Ishikawa (cell line): ENCODE measurements around the gene PRKAR2B.

ENCODE experiments used
- CEBPB ChIP-seq: IDR thresholded peaks from 2 replicates; pipeline ENCODE4 v1.6.1; 2012
- CREB1 ChIP-seq: IDR thresholded peaks from 2 replicates; pipeline ENCODE4 v1.6.1; 2012; ENCODE audit warnings: low read depth
- EGR1 ChIP-seq: IDR thresholded peaks from 2 replicates; pipeline ENCODE4 v1.6.1; 2012
- EP300 ChIP-seq: IDR thresholded peaks from 2 replicates; pipeline ENCODE4 v1.6.1; 2012; ENCODE audit warnings: borderline replicate concordance
- FOXM1 ChIP-seq: IDR thresholded peaks from 2 replicates; pipeline ENCODE4 v1.6.1; 2012; ENCODE audit warnings: low read depth, borderline replicate concordance
- NFIC ChIP-seq: IDR thresholded peaks from 2 replicates; pipeline ENCODE4 v1.6.1; 2012
- RAD21 ChIP-seq: IDR thresholded peaks from 2 replicates; pipeline ENCODE4 v1.6.1; 2012; ENCODE audit warnings: low read depth
- TAF1 ChIP-seq: IDR thresholded peaks from 2 replicates; pipeline ENCODE4 v1.6.1; 2012; ENCODE audit warnings: low read depth, mild to moderate bottlenecking
- TCF12 ChIP-seq: IDR thresholded peaks from 2 replicates; pipeline ENCODE4 v1.6.1; 2012; ENCODE audit warnings: low read depth
- TEAD4 ChIP-seq: IDR thresholded peaks from 2 replicates; pipeline ENCODE4 v1.6.1; 2012
- YY1 ChIP-seq: IDR thresholded peaks from 2 replicates; pipeline ENCODE4 v1.6.1; 2012; ENCODE audit warnings: low read depth
- ZBTB7A ChIP-seq: IDR thresholded peaks from 2 replicates; pipeline ENCODE4 v1.6.1; 2012; ENCODE audit warnings: low read depth
- TF ChIP-seq, protein P1 (sequence below): IDR thresholded peaks from 2 replicates; pipeline ENCODE4 v1.6.1; 2012
- TF ChIP-seq, protein P2 (sequence below): IDR thresholded peaks from 2 replicates; pipeline ENCODE4 v1.6.1; 2012
- TF ChIP-seq, protein P3 (sequence below): IDR thresholded peaks from 2 replicates; pipeline ENCODE4 v1.6.1; 2012; ENCODE audit warnings: low read depth, mild to moderate bottlenecking

The PRKAR2B gene

DNA sequence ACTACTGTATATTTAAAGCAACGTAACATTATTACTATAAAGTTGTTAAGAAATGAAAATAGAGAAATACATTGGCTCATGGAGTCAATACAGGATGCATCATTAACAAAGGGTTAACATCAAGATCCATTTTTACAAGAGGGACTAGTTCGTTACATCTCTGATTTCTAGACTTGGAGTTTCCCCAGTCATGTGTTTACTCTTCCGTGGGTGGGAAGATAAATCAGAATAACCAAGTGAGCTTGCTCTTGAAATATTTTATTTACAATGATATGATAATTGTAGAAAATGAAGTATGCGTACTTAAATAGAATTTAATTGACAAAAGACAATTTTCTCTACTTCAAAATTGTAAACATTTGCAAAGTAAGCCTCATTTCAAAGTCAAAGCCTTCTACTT lies 1.0 kb upstream of the PRKAR2B start:
- TF ChIP-seq NFIC (no peak), TEAD4 (no peak), FOXM1 (no peak), TCF12 (no peak), YY1 (no peak), CREB1 (no peak), TAF1 (no peak), CEBPB (no peak), ZBTB7A (no peak), EGR1 (no peak), EP300 (no peak), RAD21 (no peak)
- TF ChIP-seq, protein P1, sequence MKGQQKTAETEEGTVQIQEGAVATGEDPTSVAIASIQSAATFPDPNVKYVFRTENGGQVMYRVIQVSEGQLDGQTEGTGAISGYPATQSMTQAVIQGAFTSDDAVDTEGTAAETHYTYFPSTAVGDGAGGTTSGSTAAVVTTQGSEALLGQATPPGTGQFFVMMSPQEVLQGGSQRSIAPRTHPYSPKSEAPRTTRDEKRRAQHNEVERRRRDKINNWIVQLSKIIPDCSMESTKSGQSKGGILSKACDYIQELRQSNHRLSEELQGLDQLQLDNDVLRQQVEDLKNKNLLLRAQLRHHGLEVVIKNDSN = no peak
- TF ChIP-seq, protein P2, sequence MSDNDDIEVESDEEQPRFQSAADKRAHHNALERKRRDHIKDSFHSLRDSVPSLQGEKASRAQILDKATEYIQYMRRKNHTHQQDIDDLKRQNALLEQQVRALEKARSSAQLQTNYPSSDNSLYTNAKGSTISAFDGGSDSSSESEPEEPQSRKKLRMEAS = no peak

DNA sequence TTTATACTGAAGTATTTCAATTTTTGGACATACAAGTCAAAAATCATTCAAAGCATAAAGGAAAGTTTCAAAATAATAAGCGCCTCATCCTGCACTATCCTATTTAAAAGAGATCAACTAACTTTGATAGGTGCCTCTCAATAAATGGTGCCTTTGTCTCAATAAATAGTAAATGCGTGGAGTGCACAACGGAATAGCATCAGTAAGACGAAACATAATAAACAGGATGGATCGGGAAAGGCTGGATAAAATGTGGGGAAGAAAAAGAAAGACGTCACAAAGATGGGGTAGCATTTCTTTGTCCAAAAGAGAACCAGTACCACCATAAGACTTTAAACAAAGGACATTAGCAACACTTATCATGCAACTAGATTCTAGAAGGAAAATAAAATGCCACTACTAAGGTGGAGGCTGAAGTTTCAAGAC lies 571 bp upstream of the PRKAR2B start:
- TF ChIP-seq CEBPB (no peak), TAF1 (no peak), YY1 (no peak)

DNA sequence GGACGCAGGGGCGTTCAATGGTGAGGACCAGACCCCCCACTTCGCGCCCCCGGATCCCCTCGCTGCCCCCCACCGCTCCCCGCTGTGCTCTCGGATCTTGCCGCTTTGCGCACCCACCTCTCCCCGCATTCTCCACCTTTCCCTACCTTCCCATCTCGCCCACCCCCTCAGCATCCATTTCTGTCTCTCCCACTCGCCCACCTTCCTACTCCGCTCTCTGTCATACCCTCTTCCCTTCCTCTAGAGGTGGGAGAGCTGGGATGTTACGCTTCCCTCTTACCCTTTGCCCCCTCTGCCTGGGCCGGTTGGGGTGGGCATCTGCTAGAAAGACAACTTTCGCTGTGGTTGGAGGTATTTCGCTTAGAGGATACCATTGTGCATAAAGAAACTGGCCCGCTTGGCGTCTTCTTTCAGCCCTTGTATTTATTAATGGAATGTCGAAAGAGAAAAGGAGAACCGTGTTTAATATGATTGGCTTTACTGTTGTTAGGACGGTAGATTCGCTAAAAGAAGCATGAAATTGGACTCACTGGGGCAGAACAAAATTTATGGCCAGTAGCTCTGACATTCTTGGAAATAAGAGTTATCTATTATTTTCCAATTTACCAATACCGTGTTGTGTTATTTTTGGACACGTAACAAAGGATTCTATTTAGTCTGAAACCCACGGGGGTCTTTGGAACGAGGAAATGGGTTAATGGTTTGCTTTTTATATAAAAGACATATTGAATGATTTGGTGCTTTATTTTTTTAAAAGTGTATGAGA lies 873 bp downstream of the PRKAR2B start:
- no peak for TF ChIP-seq TEAD4
- TF ChIP-seq, protein P3, sequence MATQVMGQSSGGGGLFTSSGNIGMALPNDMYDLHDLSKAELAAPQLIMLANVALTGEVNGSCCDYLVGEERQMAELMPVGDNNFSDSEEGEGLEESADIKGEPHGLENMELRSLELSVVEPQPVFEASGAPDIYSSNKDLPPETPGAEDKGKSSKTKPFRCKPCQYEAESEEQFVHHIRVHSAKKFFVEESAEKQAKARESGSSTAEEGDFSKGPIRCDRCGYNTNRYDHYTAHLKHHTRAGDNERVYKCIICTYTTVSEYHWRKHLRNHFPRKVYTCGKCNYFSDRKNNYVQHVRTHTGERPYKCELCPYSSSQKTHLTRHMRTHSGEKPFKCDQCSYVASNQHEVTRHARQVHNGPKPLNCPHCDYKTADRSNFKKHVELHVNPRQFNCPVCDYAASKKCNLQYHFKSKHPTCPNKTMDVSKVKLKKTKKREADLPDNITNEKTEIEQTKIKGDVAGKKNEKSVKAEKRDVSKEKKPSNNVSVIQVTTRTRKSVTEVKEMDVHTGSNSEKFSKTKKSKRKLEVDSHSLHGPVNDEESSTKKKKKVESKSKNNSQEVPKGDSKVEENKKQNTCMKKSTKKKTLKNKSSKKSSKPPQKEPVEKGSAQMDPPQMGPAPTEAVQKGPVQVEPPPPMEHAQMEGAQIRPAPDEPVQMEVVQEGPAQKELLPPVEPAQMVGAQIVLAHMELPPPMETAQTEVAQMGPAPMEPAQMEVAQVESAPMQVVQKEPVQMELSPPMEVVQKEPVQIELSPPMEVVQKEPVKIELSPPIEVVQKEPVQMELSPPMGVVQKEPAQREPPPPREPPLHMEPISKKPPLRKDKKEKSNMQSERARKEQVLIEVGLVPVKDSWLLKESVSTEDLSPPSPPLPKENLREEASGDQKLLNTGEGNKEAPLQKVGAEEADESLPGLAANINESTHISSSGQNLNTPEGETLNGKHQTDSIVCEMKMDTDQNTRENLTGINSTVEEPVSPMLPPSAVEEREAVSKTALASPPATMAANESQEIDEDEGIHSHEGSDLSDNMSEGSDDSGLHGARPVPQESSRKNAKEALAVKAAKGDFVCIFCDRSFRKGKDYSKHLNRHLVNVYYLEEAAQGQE = no peak
- no peak for TF ChIP-seq CREB1
- no peak for TF ChIP-seq EP300
- TF ChIP-seq YY1 = no peak
- no peak for TF ChIP-seq CEBPB
- TF ChIP-seq EGR1 = no peak
- TF ChIP-seq ZBTB7A = no peak
- TF ChIP-seq, protein P1 = no peak
- TF ChIP-seq RAD21 = no peak
- no peak for TF ChIP-seq NFIC
- TF ChIP-seq TCF12 = no peak
- TF ChIP-seq, protein P2 = no peak
- TF ChIP-seq FOXM1 = no peak
- TF ChIP-seq TAF1 = no peak

DNA sequence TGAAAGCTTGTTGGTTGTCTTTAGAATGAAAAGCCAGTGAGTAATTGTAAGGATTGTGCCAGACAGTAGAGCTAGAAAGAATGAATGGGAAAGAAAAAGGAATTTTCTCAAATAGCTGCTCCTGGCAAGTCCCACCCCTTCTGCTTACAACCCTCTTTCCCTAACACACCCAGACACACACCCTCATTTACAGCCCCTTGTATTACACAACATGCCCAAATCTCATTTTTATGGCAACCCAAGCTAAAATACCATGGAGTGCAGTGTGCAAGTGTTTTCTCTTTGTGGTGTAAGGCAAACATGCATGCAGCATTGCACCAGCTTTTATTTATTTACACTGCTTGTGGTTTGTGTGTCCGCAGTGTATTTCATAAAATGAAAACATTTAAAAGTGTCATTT lies 1.5 kb downstream of the PRKAR2B start:
- TF ChIP-seq ZBTB7A (no peak), CREB1 (no peak), EP300 (no peak), EGR1 (no peak), TCF12 (no peak), CEBPB (no peak), FOXM1 (no peak), NFIC (no peak), YY1 (no peak), TAF1 (no peak), RAD21 (no peak)
- TF ChIP-seq, protein P2 = no peak
- TF ChIP-seq, protein P3 = no peak
- TF ChIP-seq, protein P1 = no peak

DNA sequence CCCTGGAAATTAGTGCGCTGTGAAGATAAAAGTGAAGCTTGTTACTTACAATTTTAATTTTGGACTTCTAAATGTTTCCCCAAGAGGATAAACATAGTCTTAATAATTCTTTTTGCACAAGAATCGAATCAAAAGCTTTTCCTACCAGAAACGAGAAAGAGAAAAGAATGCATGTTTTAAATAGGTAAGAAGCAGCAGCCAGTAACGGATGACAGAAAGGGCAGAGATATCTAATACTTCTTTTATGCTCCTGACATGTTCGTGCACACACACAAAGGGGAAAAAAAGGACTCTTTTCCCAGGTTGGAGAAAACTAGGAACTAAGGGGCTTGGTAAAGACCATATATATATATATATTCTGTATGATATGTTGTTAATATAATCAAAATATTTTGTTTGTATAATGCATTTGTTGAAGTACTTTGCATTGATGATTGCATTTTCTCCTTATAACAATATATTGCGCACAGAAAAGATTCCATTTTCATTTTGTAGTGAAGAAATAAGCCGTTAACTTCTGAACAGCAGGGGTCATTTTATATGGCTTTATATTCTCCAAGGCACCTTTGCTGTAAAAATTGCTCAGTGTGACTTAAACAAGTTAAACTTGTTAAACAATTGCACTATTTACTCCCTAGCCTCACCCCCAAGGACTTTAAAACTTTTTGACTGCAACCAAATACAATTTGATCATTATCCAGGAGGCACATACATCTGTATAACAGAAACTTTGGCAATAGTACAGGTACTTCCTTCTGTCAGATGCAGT lies 2.2 kb downstream of the PRKAR2B start:
- TF ChIP-seq ZBTB7A (no peak), RAD21 (no peak), TCF12 (no peak), NFIC (no peak)
- TF ChIP-seq, protein P3 = no peak
